Loucy (cell line): ENCODE results near the gene UNC13C.

Experiments
- H2AFZ ChIP-seq: fragments of 200-600 bp; sonication (generic); 2 replicates; pipeline ENCODE4 v1.6.0; 2016; ENCODE audit warnings: antibody characterized with exemption, mild to moderate bottlenecking, low read length, moderate library complexity
- H3F3A ChIP-seq: fragments of 200-600 bp; 2 replicates; pipeline ENCODE4 v1.6.0; 2016; ENCODE audit warnings: antibody characterized with exemption, low read depth, mild to moderate bottlenecking
- H3K27me3 ChIP-seq: fragments of 200-600 bp; sonication (generic); 2 replicates; pipeline ENCODE4 v1.6.1; 2014; ENCODE audit warnings: low read length, mild to moderate bottlenecking; ENCODE audit not compliant: insufficient read depth, poor library complexity, severe bottlenecking
- H3K36me3 ChIP-seq: fragments of 200-600 bp; sonication (generic); 2 replicates; pipeline ENCODE4 v1.6.1; 2016; ENCODE audit warnings: low read length; ENCODE audit not compliant: insufficient read depth
- H3K4me1 ChIP-seq: fragments of 200-600 bp; sonication (generic); 2 replicates; pipeline ENCODE4 v1.5.1; 2014; ENCODE audit warnings: low read length, mild to moderate bottlenecking; ENCODE audit not compliant: insufficient read depth, poor library complexity, severe bottlenecking
- H3K4me2 ChIP-seq: fragments of 200-600 bp; sonication (generic); 2 replicates; pipeline ENCODE4 v1.6.0; 2014; ENCODE audit warnings: antibody characterized with exemption, low read length, low read depth, mild to moderate bottlenecking; ENCODE audit not compliant: poor library complexity, severe bottlenecking
- H3K4me3 ChIP-seq: fragments of 200-600 bp; sonication (generic); 2 replicates; pipeline ENCODE4 v1.5.1; 2014; ENCODE audit warnings: low read length, mild to moderate bottlenecking, mixed read lengths; ENCODE audit not compliant: poor library complexity, severe bottlenecking
- H3K79me2 ChIP-seq: fragments of 200-600 bp; sonication (generic); 2 replicates; pipeline ENCODE4 v1.6.1; 2014; ENCODE audit warnings: low read length; ENCODE audit not compliant: insufficient read depth
- H3K9ac ChIP-seq: fragments of 200-600 bp; sonication (generic); 2 replicates; pipeline ENCODE4 v1.6.0; 2014; ENCODE audit warnings: mild to moderate bottlenecking, low read depth, low read length, moderate library complexity; ENCODE audit not compliant: poor library complexity, severe bottlenecking
- H3K9me2 ChIP-seq: fragments of 200-600 bp; sonication (generic); replicated peaks from 2 replicates; pipeline ENCODE4 v1.6.1; 2016; ENCODE audit warnings: low read depth, low read length, mixed read lengths
- H3K9me3 ChIP-seq: fragments of 200-600 bp; sonication (generic); 2 replicates; pipeline ENCODE4 v1.6.1; 2014; ENCODE audit warnings: mild to moderate bottlenecking, antibody characterized with exemption, low read length, low read depth; ENCODE audit not compliant: insufficient read depth
- H4K20me1 ChIP-seq: fragments of 200-600 bp; sonication (generic); 2 replicates; pipeline ENCODE4 v1.6.0; 2014; ENCODE audit warnings: antibody characterized with exemption, low read length, mild to moderate bottlenecking; ENCODE audit not compliant: insufficient read depth, poor library complexity, severe bottlenecking
- EZH2phosphoT487 ChIP-seq: fragments of 200-600 bp; IDR thresholded peaks from 2 replicates; pipeline ENCODE4 v1.6.1; 2018; ENCODE audit warnings: antibody characterized with exemption, mild to moderate bottlenecking, moderate library complexity, borderline replicate concordance
- TF ChIP-seq, protein P1 (sequence below): fragments of 200-600 bp; sonication (generic); conservative IDR thresholded peaks from 2 replicates; pipeline ENCODE4 v1.5.1; 2014; ENCODE audit warnings: mild to moderate bottlenecking, antibody characterized with exemption, low read length

Gene UNC13C

DNA sequence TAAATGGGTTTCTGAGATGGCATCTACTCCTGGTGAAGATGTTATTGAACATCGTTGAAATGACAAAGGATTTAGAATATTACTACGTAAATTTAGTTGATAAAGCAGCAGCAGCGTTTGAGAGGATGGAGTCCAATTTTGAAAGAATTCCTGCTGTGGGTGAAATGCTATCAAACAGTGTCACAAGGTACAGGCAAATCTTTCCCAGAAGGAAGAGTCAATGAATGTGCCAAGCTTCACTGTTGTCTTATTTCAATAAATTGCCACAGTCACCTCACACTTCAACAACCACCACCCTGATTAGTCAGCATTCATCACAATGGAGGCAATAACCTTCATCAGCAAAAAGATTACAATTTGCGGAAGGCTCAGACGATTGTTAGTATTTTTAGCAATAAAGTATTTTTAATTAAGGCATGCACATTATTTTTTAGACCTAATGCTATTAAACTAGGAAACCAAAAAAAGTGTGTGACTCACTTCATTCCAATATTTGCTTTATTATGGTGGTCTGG lies 142.8 kb downstream of the UNC13C start:
- H4K20me1 ChIP-seq = no peaks in the 10 kb centered on the region
- H3K9me2 ChIP-seq = no peaks in the 10 kb centered on the region
- H3K36me3 ChIP-seq = no peaks in the 10 kb centered on the region
- no peak overlapping the region for H3K4me3 ChIP-seq
- no peak overlapping the region for H2AFZ ChIP-seq
- H3K4me2 ChIP-seq = no peak overlapping the region
- H3F3A ChIP-seq = no peaks in the 10 kb centered on the region
- H3K27me3 ChIP-seq = no peaks in the 10 kb centered on the region
- H3K9ac ChIP-seq = no peak overlapping the region
- no peaks in the 10 kb centered on the region for H3K79me2 ChIP-seq
- H3K9me3 ChIP-seq = no peaks in the 10 kb centered on the region
- TF ChIP-seq, protein P1, sequence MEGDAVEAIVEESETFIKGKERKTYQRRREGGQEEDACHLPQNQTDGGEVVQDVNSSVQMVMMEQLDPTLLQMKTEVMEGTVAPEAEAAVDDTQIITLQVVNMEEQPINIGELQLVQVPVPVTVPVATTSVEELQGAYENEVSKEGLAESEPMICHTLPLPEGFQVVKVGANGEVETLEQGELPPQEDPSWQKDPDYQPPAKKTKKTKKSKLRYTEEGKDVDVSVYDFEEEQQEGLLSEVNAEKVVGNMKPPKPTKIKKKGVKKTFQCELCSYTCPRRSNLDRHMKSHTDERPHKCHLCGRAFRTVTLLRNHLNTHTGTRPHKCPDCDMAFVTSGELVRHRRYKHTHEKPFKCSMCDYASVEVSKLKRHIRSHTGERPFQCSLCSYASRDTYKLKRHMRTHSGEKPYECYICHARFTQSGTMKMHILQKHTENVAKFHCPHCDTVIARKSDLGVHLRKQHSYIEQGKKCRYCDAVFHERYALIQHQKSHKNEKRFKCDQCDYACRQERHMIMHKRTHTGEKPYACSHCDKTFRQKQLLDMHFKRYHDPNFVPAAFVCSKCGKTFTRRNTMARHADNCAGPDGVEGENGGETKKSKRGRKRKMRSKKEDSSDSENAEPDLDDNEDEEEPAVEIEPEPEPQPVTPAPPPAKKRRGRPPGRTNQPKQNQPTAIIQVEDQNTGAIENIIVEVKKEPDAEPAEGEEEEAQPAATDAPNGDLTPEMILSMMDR = no peak
- TF ChIP-seq EZH2phosphoT487 = no peak
- H3K4me1 ChIP-seq = no peaks in the 10 kb centered on the region

DNA sequence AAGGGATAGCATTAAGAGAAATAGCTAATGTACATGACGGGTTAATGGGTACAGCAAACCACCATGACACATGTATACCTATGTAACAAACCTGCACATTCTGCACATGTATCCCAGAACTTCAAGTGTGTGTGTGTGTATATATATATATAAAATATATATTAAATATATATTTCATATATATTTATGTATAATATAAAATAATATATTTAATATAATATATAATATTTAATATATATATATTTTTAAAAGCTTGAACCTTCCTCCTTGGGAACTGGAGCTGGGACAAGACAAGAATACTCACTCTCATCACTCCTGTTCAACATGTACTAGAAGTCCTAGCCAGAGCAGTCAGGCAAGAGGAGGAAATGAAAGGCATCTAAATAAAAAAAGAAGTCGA lies 149.3 kb downstream of the UNC13C start:
- TF ChIP-seq, protein P1 = no peak
- no peak for TF ChIP-seq EZH2phosphoT487
- Histone ChIP-seq H4K20me1 (no peaks in the 10 kb centered on the region), H2AFZ (no peak overlapping the region), H3K4me2 (no peak overlapping the region), H3K9me2 (no peaks in the 10 kb centered on the region), H3K36me3 (no peaks in the 10 kb centered on the region), H3F3A (no peaks in the 10 kb centered on the region), H3K4me1 (no peaks in the 10 kb centered on the region), H3K27me3 (no peaks in the 10 kb centered on the region), H3K4me3 (no peak overlapping the region), H3K79me2 (no peaks in the 10 kb centered on the region), H3K9ac (no peak overlapping the region), H3K9me3 (no peaks in the 10 kb centered on the region)

DNA sequence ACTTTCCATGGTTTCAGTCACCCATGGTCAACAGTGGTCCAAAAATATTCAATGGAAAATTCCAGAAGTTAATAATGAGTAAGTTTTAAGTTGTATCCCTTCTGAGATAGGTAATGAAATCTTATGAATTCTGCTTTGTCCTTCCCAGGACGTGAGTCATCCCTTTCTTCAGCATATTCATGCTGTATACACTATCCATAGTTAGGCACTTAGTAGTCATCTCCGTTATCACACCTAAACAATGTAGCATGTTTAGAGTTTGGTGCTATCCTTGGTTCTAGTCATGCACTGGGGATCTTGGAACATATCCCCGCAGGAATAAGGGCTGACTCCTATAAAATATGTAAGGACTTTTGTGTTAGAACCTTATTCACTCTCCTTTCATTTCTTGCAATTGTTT lies 153.2 kb downstream of the UNC13C start:
- H3K9me2 ChIP-seq = no peaks in the 10 kb centered on the region
- H3K4me3 ChIP-seq = no peak overlapping the region
- H4K20me1 ChIP-seq = no peaks in the 10 kb centered on the region
- H3K9me3 ChIP-seq = no peaks in the 10 kb centered on the region
- H3K36me3 ChIP-seq = no peaks in the 10 kb centered on the region
- H3K79me2 ChIP-seq = no peaks in the 10 kb centered on the region
- no peaks in the 10 kb centered on the region for H3F3A ChIP-seq
- no peak overlapping the region for H3K9ac ChIP-seq
- no peaks in the 10 kb centered on the region for H3K27me3 ChIP-seq
- H3K4me2 ChIP-seq = no peak overlapping the region
- H3K4me1 ChIP-seq = no peaks in the 10 kb centered on the region
- TF ChIP-seq EZH2phosphoT487 = no peak
- TF ChIP-seq, protein P1 = no peak
- H2AFZ ChIP-seq = no peak overlapping the region
